C4-2B (cell line): Measurements from ENCODE around the gene NID2.

ENCODE experiments used
- CTCF ChIP-seq: fragments of 450-650 bp; conservative IDR thresholded peaks from 2 replicates; pipeline ENCODE4 v1.5.1; 2017; ENCODE audit warnings: mild to moderate bottlenecking
- ZFX ChIP-seq: fragments of 450-650 bp; IDR thresholded peaks from 2 replicates; pipeline ENCODE4 v1.6.1; 2017

- TF ChIP-seq CTCF, result no peak
- TF ChIP-seq ZFX, result no peak
Observed at GRCh38 chr14:52008136-52008535, 60.7 kb downstream of the NID2 start.
